IMR-90 (cell line): ENCODE results near the gene MMRN2. TPM values are rescaled to one million over a fixed set of nuclear protein-coding genes. Genes with fewer than 3 reads are reported as not detected.

Experiments used
- ATAC-seq: fragments of 200-7000 bp; cut with Tn5 transposase; 2 replicates; pipeline ENCODE4 v1.9.1; 2020; ENCODE audit warnings: low read depth, mild to moderate bottlenecking, moderate library complexity
- BruUV-seq: library from RNA; stranded (reverse); fragments of 400-500 nt; replicated peaks from 2 replicates; lab custom pipeline; 2021; lab: Mats Ljungman, UMichigan
- CTCF ChIA-PET: fragments of 300-600 bp; formaldehyde crosslinking; extraction: SDS; loops from one replicate; lab custom pipeline; 2021; ENCODE audit warnings: antibody characterized with exemption; lab: Yijun Ruan, JAX
- POLR2A ChIA-PET: fragments of 300-600 bp; sonication (Branson Sonifier 250); formaldehyde crosslinking; loops from one replicate; lab custom pipeline; 2022; ENCODE audit warnings: antibody characterized with exemption; ENCODE audit not compliant: unreplicated experiment; lab: Charles Lee
- DNase-seq: peaks from one replicate; pipeline ENCODE4 v3.0.0; 2013
- H2AFZ ChIP-seq: replicated peaks from 2 replicates; pipeline ENCODE3; 2013; ENCODE audit warnings: low read length, mild to moderate bottlenecking; ENCODE audit not compliant: poor library complexity
- H2AK5ac ChIP-seq: 2 replicates; pipeline ENCODE4 v1.6.1; 2013; ENCODE audit warnings: low read depth, low read length, inconsistent platforms
- H2AK9ac ChIP-seq: replicated peaks from 2 replicates; pipeline ENCODE3; 2013; ENCODE audit warnings: mild to moderate bottlenecking, low read depth, low read length, moderate library complexity; ENCODE audit not compliant: poor library complexity
- H2BK120ac ChIP-seq: 2 replicates; pipeline ENCODE4 v1.6.1; 2013; ENCODE audit warnings: low read depth, low read length, inconsistent platforms
- H2BK15ac ChIP-seq: 3 replicates; pipeline ENCODE4 v1.6.1; 2013; ENCODE audit warnings: low read depth, low read length, inconsistent platforms
- H2BK20ac ChIP-seq: 2 replicates; pipeline ENCODE4 v1.6.1; 2013; ENCODE audit warnings: low read depth, mild to moderate bottlenecking, inconsistent platforms, low read length, moderate library complexity
- H2BK5ac ChIP-seq: 2 replicates; pipeline ENCODE4 v1.6.1; 2013; ENCODE audit warnings: mild to moderate bottlenecking, low read depth, low read length, inconsistent platforms; ENCODE audit not compliant: poor library complexity, severe bottlenecking
- H3K14ac ChIP-seq: replicated peaks from 2 replicates; pipeline ENCODE4 v1.6.1; 2013; ENCODE audit warnings: low read depth, low read length, inconsistent platforms
- H3K18ac ChIP-seq: 2 replicates; pipeline ENCODE4 v1.6.1; 2013; ENCODE audit warnings: low read depth, low read length, control low read depth
- H3K23ac ChIP-seq: 2 replicates; pipeline ENCODE4 v1.6.1; 2013; ENCODE audit warnings: low read depth, low read length, inconsistent platforms
- H3K27ac ChIP-seq: 2 replicates; pipeline ENCODE4 v1.5.1; 2013; ENCODE audit warnings: mild to moderate bottlenecking, control low read depth, low read length; ENCODE audit not compliant: insufficient read depth
- H3K27me3 ChIP-seq: 2 replicates; pipeline ENCODE4 v1.6.1; 2013; ENCODE audit warnings: low read length; ENCODE audit not compliant: control insufficient read depth, insufficient read depth
- H3K36me3 ChIP-seq: 2 replicates; pipeline ENCODE4 v1.6.1; 2013; ENCODE audit warnings: low read length, mixed read lengths; ENCODE audit not compliant: control insufficient read depth, insufficient read depth
- H3K4ac ChIP-seq: 2 replicates; pipeline ENCODE4 v1.6.1; 2013; ENCODE audit warnings: low read depth, low read length, inconsistent platforms
- H3K4me1 ChIP-seq: 2 replicates; pipeline ENCODE4 v1.6.1; 2013; ENCODE audit warnings: low read length, mixed read lengths; ENCODE audit not compliant: control insufficient read depth, insufficient read depth
- H3K4me2 ChIP-seq: 2 replicates; pipeline ENCODE4 v1.6.1; 2013; ENCODE audit warnings: low read depth, mild to moderate bottlenecking, control low read depth, low read length, moderate library complexity
- H3K4me3 ChIP-seq: 2 replicates; pipeline ENCODE4 v1.5.1; 2013; ENCODE audit warnings: low read depth, mild to moderate bottlenecking, control low read depth, low read length, moderate library complexity; ENCODE audit not compliant: insufficient read depth
- H3K56ac ChIP-seq: 2 replicates; pipeline ENCODE4 v1.6.1; 2013; ENCODE audit warnings: low read length, inconsistent platforms; ENCODE audit not compliant: insufficient read depth; ENCODE audit errors: extremely low read depth
- H3K79me1 ChIP-seq, 2 experiments: 2 replicates each; pipeline ENCODE4 v1.6.1; 2013; ENCODE audit warnings: low read length in 2 of 2, inconsistent platforms in 1 of 2, low read depth in 1 of 2
- H3K9ac ChIP-seq: 2 replicates; pipeline ENCODE4 v1.6.1; 2013; ENCODE audit warnings: low read depth, low read length, control low read depth
- H3K9me1 ChIP-seq: 2 replicates; pipeline ENCODE4 v1.6.1; 2013; ENCODE audit warnings: low read length, inconsistent platforms; ENCODE audit not compliant: insufficient read depth
- H3K9me3 ChIP-seq: 2 replicates; pipeline ENCODE4 v1.6.1; 2013; ENCODE audit warnings: low read length; ENCODE audit not compliant: control insufficient read depth, insufficient read depth
- H4K20me1 ChIP-seq: 2 replicates; pipeline ENCODE4 v1.6.1; 2013; ENCODE audit warnings: low read length, inconsistent platforms; ENCODE audit not compliant: insufficient read depth
- H4K5ac ChIP-seq: 2 replicates; pipeline ENCODE4 v1.6.1; 2013; ENCODE audit warnings: mild to moderate bottlenecking, low read depth, low read length, control low read depth
- H4K8ac ChIP-seq, 2 experiments: 2 replicates each; pipeline ENCODE4 v1.6.1; 2013; ENCODE audit warnings: low read depth in 2 of 2, low read length in 2 of 2, control low read depth in 1 of 2, inconsistent platforms in 1 of 2
- H4K91ac ChIP-seq: 2 replicates; pipeline ENCODE4 v1.6.1; 2013; ENCODE audit warnings: low read depth, low read length, inconsistent platforms; ENCODE audit not compliant: insufficient read depth
- CEBPB ChIP-seq: IDR thresholded peaks from 2 replicates; pipeline ENCODE4 v1.6.1; 2012; ENCODE audit warnings: low read depth, low read length, improper control_type of control experiment
- MAFK ChIP-seq: IDR thresholded peaks from 2 replicates; pipeline ENCODE4 v1.6.1; 2012; ENCODE audit warnings: low read depth, low read length, improper control_type of control experiment
- WGBS, 2 experiments: methylation state at CpG; one replicate each; pipeline versions ENCODE4 v1.1.5 to v1.1.7; 2013; ENCODE audit warnings: missing lambda C conversion rate in 2 of 2; ENCODE audit not compliant: insufficient read length in 1 of 2; ENCODE audit errors: extremely low coverage in 2 of 2; 5-methylcytosine and 5-hydroxymethylcytosine counted together
- dilution Hi-C: fragments of 300-500 bp; cut with HindIII; formaldehyde crosslinking; loops from one replicate; pipeline ENCODE4 v1.14.3; 2018; ENCODE audit warnings: low sequenced_read_pairs; ENCODE audit not compliant: unreplicated experiment
- in situ Hi-C: fragments of 300-500 bp; cut with MboI; formaldehyde crosslinking; loops from 3 replicates; pipeline ENCODE4 v1.14.3; 2019; ENCODE audit warnings: low sequenced_read_pairs, inconsistent platforms, mixed read lengths
- intact Hi-C: fragments of 100-400 bp; cut with micrococcal nuclease; formaldehyde crosslinking; loops from 2 replicates; pipeline ENCODE4 v1.10.0; 2022
- polyA plus RNA-seq, 3 experiments: library from polyadenylated mRNA; depleted of rRNA; stranded (reverse); fragments of >200 nt; gene quantifications; 2 replicates each; pipeline ENCODE4 v1.2.3, GENCODE V29; 2012; ENCODE audit warnings: low replicate concordance in 1 of 3
- total RNA-seq: library from RNA; depleted of rRNA; stranded (reverse); fragments of >200 nt; gene quantifications from 2 replicates; pipeline ENCODE4 v1.2.3, GENCODE V29; 2012

MMRN2 gene
- total and polyA plus RNA-seq, 2 of the 4 experiments (the other 2 are of a cell fraction) = 1.6 to 1.8 TPM

GRCh38 chr10:86914734-86915133, 42.7 kb downstream of the MMRN2 start:
- no TSS peak for BruUV-seq
- no peak overlapping the region for H3K4ac ChIP-seq
- H3K79me1 ChIP-seq = peaks cover 1 to 2% of the 10 kb centered on the region in 2 experiments; a peak in 2 of 4 replicates
- POLR2A ChIA-PET = no interaction called here
- no peaks in the 10 kb centered on the region for H4K20me1 ChIP-seq
- no peak overlapping the region for H3K4me3 ChIP-seq
- H2BK5ac ChIP-seq = no peak overlapping the region
- no peak overlapping the region for H3K23ac ChIP-seq
- H3K56ac ChIP-seq = no peak overlapping the region
- no peak for TF ChIP-seq MAFK
- 0 out of 2 replicates have a peak, but pooled peaks have one; percentile 16 for TF ChIP-seq CEBPB
- H3K9ac ChIP-seq = no peak overlapping the region
- no peak overlapping the region for H2AK5ac ChIP-seq
- H3K27me3 ChIP-seq = no peaks in the 10 kb centered on the region
- H3K9me1 ChIP-seq = peaks cover 5% of the 10 kb centered on the region; the same call in 1 of the 2 replicates
- H4K8ac ChIP-seq = no peak overlapping the region
- dilution Hi-C loops = no loop called here
- no CpG with 5 or more reads among the region's 1 CpG for WGBS, 2 experiments
- H2AK9ac ChIP-seq = no peak overlapping the region
- H3K18ac ChIP-seq = no peak overlapping the region
- ATAC-seq = peak; percentile 46
- peak; percentile 43 for DNase-seq
- no peak overlapping the region for H2BK120ac ChIP-seq
- H3K14ac ChIP-seq = no peak overlapping the region
- intact Hi-C loops = no loop called here
- no peak overlapping the region for H4K5ac ChIP-seq
- in situ Hi-C loops = no loop called here
- peaks cover 9% of the 10 kb centered on the region for H3K36me3 ChIP-seq
- no peak overlapping the region for H2BK15ac ChIP-seq
- no peak overlapping the region for H3K4me2 ChIP-seq
- peaks cover 5% of the 10 kb centered on the region for H3K4me1 ChIP-seq
- no peaks in the 10 kb centered on the region; the same call in 1 of the 2 replicates for H3K9me3 ChIP-seq
- no peak overlapping the region for H2AFZ ChIP-seq
- CTCF ChIA-PET = no interaction called here
- no peak overlapping the region for H2BK20ac ChIP-seq
- H3K27ac ChIP-seq = no peak overlapping the region
- no peak overlapping the region for H4K91ac ChIP-seq
